ENCODE measurements around the gene EI24.
"Not testable (repeated sequence)": the region's sequence is repeated elsewhere in the genome, so short reads cannot be mapped to it uniquely, and the experiment has no call there.

Gene EI24

GRCh38 chr11:125568970-125569914 lies at the start of gene EI24:
TSS of gene EI24 (plus strand) at chr11:125569477. CDS start at chr11:125572528, 3,051 bp downstream.
- DNase-seq (ENCODE audit: low read depth) = peak; percentile 93
- peak; percentile 62 for TF ChIP-seq CTCF (IDR thresholded peaks at IDR 0.05; ENCODE audit: low read length, missing control alignments)
- H3K4me3 ChIP-seq (replicated peaks; ENCODE audit: low read depth, low read length) = peak within 1 kb of the TSS; percentile 84

GRCh38 chr11:125519860-125520834 lies 49.1 kb upstream of the EI24 start:
- TF ChIP-seq CTCF (IDR thresholded peaks at IDR 0.05; ENCODE audit: low read length, missing control alignments) = no peak
- no peak overlapping the region for H3K4me3 ChIP-seq (replicated peaks; ENCODE audit: low read depth, low read length)
- DNase-seq (ENCODE audit: low read depth) = no peak

- no peak for DNase-seq (ENCODE audit: low read depth)
- H3K4me3 ChIP-seq (replicated peaks; ENCODE audit: low read depth, low read length) = no peak overlapping the region
- no peak for TF ChIP-seq CTCF (IDR thresholded peaks at IDR 0.05; ENCODE audit: low read length, missing control alignments)
These were observed 44.0 kb upstream of the EI24 start for GRCh38 chr11:125525303-125525702.

- no peak for DNase-seq (ENCODE audit: low read depth)
- no peak overlapping the region for H3K4me3 ChIP-seq (replicated peaks; ENCODE audit: low read depth, low read length)
- no peak for TF ChIP-seq CTCF (IDR thresholded peaks at IDR 0.05; ENCODE audit: low read length, missing control alignments)
These were observed 36.6 kb upstream of the EI24 start for GRCh38 chr11:125532668-125533067.

GRCh38 chr11:125535585-125535984 lies 33.7 kb upstream of the EI24 start:
- DNase-seq (ENCODE audit: low read depth) = no peak
- no peak for TF ChIP-seq CTCF (IDR thresholded peaks at IDR 0.05; ENCODE audit: low read length, missing control alignments)

GRCh38 chr11:125536834-125537233 lies 32.4 kb upstream of the EI24 start:
- not testable (repeated sequence) for DNase-seq (ENCODE audit: low read depth); H3K4me3 ChIP-seq (replicated peaks; ENCODE audit: low read depth, low read length)

More at GRCh38 chr11:125535585-125535984, 33.7 kb upstream of the EI24 start:
- no peak overlapping the region for H3K4me3 ChIP-seq (replicated peaks; ENCODE audit: low read depth, low read length)

- no peak for TF ChIP-seq CTCF (IDR thresholded peaks at IDR 0.05; ENCODE audit: low read length, missing control alignments)
- H3K4me3 ChIP-seq (replicated peaks; ENCODE audit: low read depth, low read length) = no peak overlapping the region
- no peak for DNase-seq (ENCODE audit: low read depth)
These were observed 26.6 kb upstream of the EI24 start for GRCh38 chr11:125542709-125543108.

Measured in fibroblast of pulmonary artery (primary cell).